ENCODE data around the gene PAMR1. TPM values are rescaled to one million over a fixed set of nuclear protein-coding genes. Genes with fewer than 3 reads are reported as not detected.

The PAMR1 gene
- polyA plus RNA-seq, 4 donors, result 1.4 to 4.9 (median 4.6) TPM; not detected in 1

DNA sequence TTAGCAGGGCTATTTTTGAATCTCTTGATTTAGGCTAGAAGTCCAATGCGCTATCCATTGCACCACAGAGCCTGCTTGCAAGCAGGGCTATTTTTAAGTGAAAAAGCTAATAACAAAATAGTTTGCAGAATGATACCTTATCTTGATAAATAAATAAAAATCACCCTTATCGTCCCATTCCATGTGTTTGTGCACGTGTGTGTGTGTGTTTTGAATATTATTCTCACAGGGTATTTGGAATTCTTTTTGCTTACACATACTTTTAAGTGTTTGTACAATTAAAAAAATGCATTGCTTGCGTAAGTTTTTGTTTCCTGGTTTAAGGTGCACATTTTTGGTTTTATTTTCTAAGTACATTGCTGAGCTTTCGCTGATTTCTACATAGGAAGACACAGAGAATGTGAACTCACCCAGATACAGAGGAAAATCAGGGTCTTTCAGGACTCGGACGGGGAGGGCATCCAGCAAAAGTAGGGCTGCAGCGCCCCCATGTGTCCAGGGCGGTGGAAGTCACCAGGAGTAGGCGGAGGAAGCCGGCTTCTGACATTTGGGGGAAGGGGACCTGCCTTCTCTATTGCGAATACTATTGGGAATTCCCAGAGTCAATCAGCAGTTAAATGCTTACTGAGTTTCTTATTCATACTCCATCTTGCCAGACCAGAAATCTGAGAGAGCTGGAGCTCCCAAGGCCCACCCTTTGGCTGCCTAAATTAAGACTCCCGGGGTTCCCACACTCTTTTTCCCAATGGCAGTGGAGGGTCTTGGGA lies 133.3 kb downstream of the PAMR1 start:
- no peaks in the 10 kb centered on the region for H3K36me3 ChIP-seq (ENCODE audit: control insufficient read depth in 3 of 3, insufficient read depth in 2 of 3, low read depth in 1 of 3, low read length in 3 of 3)
- FAIRE-seq (no peak), DNase-seq (peak; percentile 63 to 72)
- H3K9me3 ChIP-seq (ENCODE audit: control insufficient read depth in 2 of 2, insufficient read depth in 1 of 2, low read depth in 1 of 2, low read length in 1 of 2), result no peaks in the 10 kb centered on the region
- no peak overlapping the region for H3K4me3 ChIP-seq (ENCODE audit: low read depth in 1 of 3, low read length in 3 of 3)
- peaks cover 0 to 4% (median 0%) of the 10 kb centered on the region in 3 donors for H3K27me3 ChIP-seq (ENCODE audit: control insufficient read depth in 3 of 3, insufficient read depth in 3 of 3, low read length in 3 of 3)
- no peaks in the 10 kb centered on the region for H3K4me1 ChIP-seq (ENCODE audit: control insufficient read depth in 3 of 3, insufficient read depth in 2 of 3, low read depth in 1 of 3, low read length in 2 of 3)
- no peak overlapping the region for H3K27ac ChIP-seq (ENCODE audit: low read depth in 1 of 3, low read length in 2 of 3)
- 16 to 22% (median 18%) methylated on average over 13 of the region's 13 CpGs for WGBS, 3 donors

DNA sequence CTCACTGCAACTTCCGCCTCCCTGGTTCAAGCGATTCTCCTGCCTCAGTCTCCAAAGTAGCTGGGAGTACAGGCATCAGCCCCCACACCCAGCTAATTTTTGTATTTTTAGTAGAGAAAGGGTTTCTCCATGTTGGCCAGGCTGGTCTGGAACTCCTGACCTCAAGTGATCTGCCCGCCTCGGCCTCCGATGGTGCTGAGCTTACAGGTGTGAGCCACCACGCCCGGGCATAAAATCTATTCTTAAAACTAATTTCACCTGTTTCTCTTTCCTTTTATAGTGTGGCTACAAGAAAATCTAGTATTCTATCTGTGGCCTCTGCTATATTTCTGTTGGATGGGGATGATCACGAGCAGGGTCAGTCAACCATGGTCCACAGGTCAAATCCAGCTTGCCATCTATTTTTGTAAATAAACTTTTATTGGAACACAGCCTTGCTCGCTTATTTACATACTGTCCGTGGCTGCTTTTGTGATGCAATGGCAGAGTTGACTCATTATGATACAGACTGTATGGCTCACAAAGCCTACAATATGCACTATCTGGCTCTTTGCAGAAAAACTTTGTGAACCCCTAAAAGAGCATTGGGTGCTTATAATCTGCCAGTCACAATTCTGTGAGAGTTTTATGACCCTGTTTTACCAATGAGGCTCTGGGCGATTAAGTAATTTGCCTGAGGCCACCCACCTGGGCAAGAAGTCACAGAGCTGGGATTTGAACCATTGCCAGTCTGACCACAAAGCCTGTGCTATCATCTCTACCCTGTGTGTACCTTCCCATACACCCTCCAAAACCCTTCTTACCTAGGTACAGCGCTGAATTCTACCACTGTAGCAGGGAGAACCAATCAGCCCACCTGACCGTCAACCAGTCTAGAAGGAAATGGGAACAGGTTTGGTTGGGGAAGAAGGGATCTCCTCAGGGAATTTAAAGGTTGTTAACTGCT lies 134.4 kb downstream of the PAMR1 start:
- DNase-seq (peak; percentile 4 to 47), FAIRE-seq (no peak)
- H3K27me3 ChIP-seq (ENCODE audit: control insufficient read depth in 3 of 3, insufficient read depth in 3 of 3, low read length in 3 of 3), result peaks cover 0 to 4% (median 0%) of the 10 kb centered on the region in 3 donors
- H3K4me1 ChIP-seq (ENCODE audit: control insufficient read depth in 3 of 3, insufficient read depth in 2 of 3, low read depth in 1 of 3, low read length in 2 of 3), result no peaks in the 10 kb centered on the region
- H3K4me3 ChIP-seq (ENCODE audit: low read depth in 1 of 3, low read length in 3 of 3), result no peak overlapping the region
- no peaks in the 10 kb centered on the region for H3K36me3 ChIP-seq (ENCODE audit: control insufficient read depth in 3 of 3, insufficient read depth in 2 of 3, low read depth in 1 of 3, low read length in 3 of 3)
- no peaks in the 10 kb centered on the region for H3K9me3 ChIP-seq (ENCODE audit: control insufficient read depth in 2 of 2, insufficient read depth in 1 of 2, low read depth in 1 of 2, low read length in 1 of 2)
- H3K27ac ChIP-seq (ENCODE audit: low read depth in 1 of 3, low read length in 2 of 3), result no peak overlapping the region
- WGBS, 3 donors, result 33 to 58% (median 38%) methylated on average over 13 of the region's 13 CpGs

DNA sequence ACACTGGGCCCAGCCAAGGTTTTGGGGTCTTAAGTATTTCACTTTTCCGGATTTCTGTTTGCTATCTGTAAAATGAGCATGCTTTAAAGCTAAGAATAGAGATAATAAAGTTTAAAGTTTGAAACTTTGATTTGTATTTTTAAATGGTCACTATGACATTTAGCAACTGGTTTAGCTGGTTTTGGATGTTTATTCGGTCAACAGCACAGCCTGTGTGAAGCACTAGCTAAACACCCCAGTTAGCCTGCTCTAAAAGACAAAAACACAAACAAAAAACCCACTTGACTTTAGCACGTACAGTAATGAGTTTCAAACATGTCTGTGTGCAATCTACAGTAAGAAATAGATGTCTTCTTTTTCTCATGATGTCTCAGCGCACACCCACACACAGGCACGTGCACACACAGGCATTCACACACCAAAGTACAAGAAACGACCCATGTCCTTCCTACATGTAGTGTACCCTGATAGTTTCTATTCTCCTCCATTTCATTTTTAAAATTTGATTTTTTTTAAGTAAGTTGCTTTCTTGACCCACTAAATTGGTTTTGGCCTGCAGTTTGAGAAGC lies 135.4 kb downstream of the PAMR1 start:
- no peaks in the 10 kb centered on the region for H3K9me3 ChIP-seq (ENCODE audit: control insufficient read depth in 2 of 2, insufficient read depth in 1 of 2, low read depth in 1 of 2, low read length in 1 of 2)
- 32 to 56% (median 35%) methylated on average over 6 of the region's 6 CpGs for WGBS, 3 donors

DNA sequence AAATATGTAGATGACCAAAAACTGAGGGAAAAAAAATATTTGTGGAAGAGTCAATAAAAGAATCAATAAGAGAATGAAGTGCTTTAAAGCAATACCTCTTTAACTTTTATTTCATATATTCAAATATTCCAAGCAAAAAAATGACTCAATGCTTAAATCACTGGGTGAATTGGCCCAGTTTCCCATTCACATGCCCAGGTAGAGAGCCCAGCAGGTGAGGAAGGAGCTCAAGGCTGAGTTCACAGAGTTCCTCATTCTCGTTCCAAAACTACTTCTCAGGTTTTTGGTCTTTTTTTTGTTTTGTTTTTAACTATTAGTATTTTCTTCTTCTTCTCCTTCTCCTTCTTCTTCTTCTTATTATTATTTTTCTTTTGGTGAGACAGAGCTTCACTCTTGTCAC lies 136.3 kb downstream of the PAMR1 start:
- 77 to 86% (median 82%) methylated on average over 1 of the region's 1 CpG for WGBS, 3 donors
- peaks cover 0 to 7% (median 0%) of the 10 kb centered on the region in 3 donors for H3K27me3 ChIP-seq (ENCODE audit: control insufficient read depth in 3 of 3, insufficient read depth in 3 of 3, low read length in 3 of 3)
- H3K27ac ChIP-seq (ENCODE audit: low read depth in 1 of 3, low read length in 2 of 3), result no peak overlapping the region
- DNase-seq, result no peak
- H3K9me3 ChIP-seq (ENCODE audit: control insufficient read depth in 2 of 2, insufficient read depth in 1 of 2, low read depth in 1 of 2, low read length in 1 of 2), result no peaks in the 10 kb centered on the region
- no peak overlapping the region for H3K4me3 ChIP-seq (ENCODE audit: low read depth in 1 of 3, low read length in 3 of 3)
- H3K4me1 ChIP-seq (ENCODE audit: control insufficient read depth in 3 of 3, insufficient read depth in 2 of 3, low read depth in 1 of 3, low read length in 2 of 3), result no peaks in the 10 kb centered on the region
- no peak for FAIRE-seq
- no peaks in the 10 kb centered on the region for H3K36me3 ChIP-seq (ENCODE audit: control insufficient read depth in 3 of 3, insufficient read depth in 2 of 3, low read depth in 1 of 3, low read length in 3 of 3)

More for the DNA sequence above, 135.4 kb downstream of the PAMR1 start:
- peaks cover 0 to 6% (median 0%) of the 10 kb centered on the region in 3 donors for H3K27me3 ChIP-seq (ENCODE audit: control insufficient read depth in 3 of 3, insufficient read depth in 3 of 3, low read length in 3 of 3)
- FAIRE-seq (no peak), DNase-seq (no peak)
- no peak overlapping the region for H3K4me3 ChIP-seq (ENCODE audit: low read depth in 1 of 3, low read length in 3 of 3)
- H3K4me1 ChIP-seq (ENCODE audit: control insufficient read depth in 3 of 3, insufficient read depth in 2 of 3, low read depth in 1 of 3, low read length in 2 of 3), result no peaks in the 10 kb centered on the region
- no peaks in the 10 kb centered on the region for H3K36me3 ChIP-seq (ENCODE audit: control insufficient read depth in 3 of 3, insufficient read depth in 2 of 3, low read depth in 1 of 3, low read length in 3 of 3)
- H3K27ac ChIP-seq (ENCODE audit: low read depth in 1 of 3, low read length in 2 of 3), result no peak overlapping the region

DNA sequence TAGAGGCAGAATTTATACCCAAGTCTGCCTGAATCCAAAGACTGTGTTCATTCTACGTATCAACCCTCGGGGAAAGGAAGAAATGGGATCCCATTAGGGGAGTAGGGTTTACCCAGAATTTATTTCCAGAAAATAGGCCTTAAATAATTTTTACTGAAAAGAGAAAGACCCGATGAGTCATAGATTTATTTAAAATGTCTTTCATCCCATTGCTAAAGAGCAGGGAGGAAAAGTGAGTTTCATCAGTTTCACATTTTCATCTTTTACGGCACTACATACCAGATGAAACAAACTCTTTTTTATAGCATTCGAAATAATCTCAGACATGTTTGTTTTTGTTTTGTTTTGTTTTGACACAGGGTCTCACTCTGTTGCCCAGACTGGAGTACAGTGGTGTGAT lies 137.4 kb downstream of the PAMR1 start:
- Histone ChIP-seq H3K9me3 (ENCODE audit: control insufficient read depth in 2 of 2, insufficient read depth in 1 of 2, low read depth in 1 of 2, low read length in 1 of 2) (no peaks in the 10 kb centered on the region), H3K27ac (ENCODE audit: low read depth in 1 of 3, low read length in 2 of 3) (no peak overlapping the region), H3K36me3 (ENCODE audit: control insufficient read depth in 3 of 3, insufficient read depth in 2 of 3, low read depth in 1 of 3, low read length in 3 of 3) (no peaks in the 10 kb centered on the region), H3K4me3 (ENCODE audit: low read depth in 1 of 3, low read length in 3 of 3) (no peak overlapping the region), H3K27me3 (ENCODE audit: control insufficient read depth in 3 of 3, insufficient read depth in 3 of 3, low read length in 3 of 3) (peaks cover 0 to 7% (median 0%) of the 10 kb centered on the region in 3 donors), H3K4me1 (ENCODE audit: control insufficient read depth in 3 of 3, insufficient read depth in 2 of 3, low read depth in 1 of 3, low read length in 2 of 3) (no peaks in the 10 kb centered on the region)
- DNase-seq (no peak), FAIRE-seq (no peak)
- WGBS, 3 donors, result 89 to 96% (median 93%) methylated on average over 5 of the region's 5 CpGs

DNA sequence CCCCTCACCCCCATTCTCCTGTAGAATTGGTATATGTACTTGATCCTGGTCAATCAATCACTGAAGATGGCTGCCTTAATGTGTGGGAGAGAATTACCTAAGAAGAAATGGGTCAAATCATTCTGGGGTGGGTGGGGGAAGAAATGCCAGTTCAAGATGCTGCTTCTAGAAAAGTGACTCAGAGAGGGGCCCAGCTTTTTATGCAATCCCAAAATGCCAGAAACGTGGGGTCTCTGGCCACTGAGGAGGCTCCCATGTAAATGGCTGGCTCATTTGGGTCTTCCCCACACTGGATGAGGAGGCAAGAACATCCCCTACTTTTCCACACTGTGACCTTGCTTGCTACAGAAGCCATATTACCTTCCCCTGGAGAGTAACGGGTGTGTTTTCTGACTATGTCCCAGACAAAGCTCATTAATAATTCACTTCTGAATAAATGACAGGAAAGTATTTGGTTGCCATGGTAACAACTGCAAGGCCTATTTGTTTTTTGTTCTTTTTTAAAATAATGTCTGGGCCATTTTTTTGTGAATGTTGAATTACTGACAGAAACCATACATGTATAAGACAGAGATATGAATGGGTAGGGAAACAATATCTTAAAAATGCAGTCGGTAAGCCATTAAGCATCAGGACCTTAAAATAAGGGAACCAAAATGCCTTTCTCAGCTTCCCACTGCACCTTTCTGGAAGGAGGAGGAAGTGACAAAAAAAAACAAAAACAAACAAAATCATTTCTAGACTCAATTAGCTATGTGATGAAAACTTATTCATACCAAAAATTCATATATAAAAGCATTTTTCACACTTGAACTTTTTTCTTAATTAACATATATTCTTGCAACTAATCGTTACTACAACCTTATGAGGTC lies 138.1 kb downstream of the PAMR1 start:
- Histone ChIP-seq H3K4me1 (ENCODE audit: control insufficient read depth in 3 of 3, insufficient read depth in 2 of 3, low read depth in 1 of 3, low read length in 2 of 3) (no peaks in the 10 kb centered on the region), H3K36me3 (ENCODE audit: control insufficient read depth in 3 of 3, insufficient read depth in 2 of 3, low read depth in 1 of 3, low read length in 3 of 3) (no peaks in the 10 kb centered on the region), H3K9me3 (ENCODE audit: control insufficient read depth in 2 of 2, insufficient read depth in 1 of 2, low read depth in 1 of 2, low read length in 1 of 2) (no peaks in the 10 kb centered on the region), H3K4me3 (ENCODE audit: low read depth in 1 of 3, low read length in 3 of 3) (no peak overlapping the region), H3K27me3 (ENCODE audit: control insufficient read depth in 3 of 3, insufficient read depth in 3 of 3, low read length in 3 of 3) (peaks cover 0 to 3% (median 0%) of the 10 kb centered on the region in 3 donors), H3K27ac (ENCODE audit: low read depth in 1 of 3, low read length in 2 of 3) (no peak overlapping the region)
- DNase-seq (no peak), FAIRE-seq (no peak)
- WGBS, 3 donors, result 47 to 63% (median 51%) methylated on average over 4 of the region's 4 CpGs

DNA sequence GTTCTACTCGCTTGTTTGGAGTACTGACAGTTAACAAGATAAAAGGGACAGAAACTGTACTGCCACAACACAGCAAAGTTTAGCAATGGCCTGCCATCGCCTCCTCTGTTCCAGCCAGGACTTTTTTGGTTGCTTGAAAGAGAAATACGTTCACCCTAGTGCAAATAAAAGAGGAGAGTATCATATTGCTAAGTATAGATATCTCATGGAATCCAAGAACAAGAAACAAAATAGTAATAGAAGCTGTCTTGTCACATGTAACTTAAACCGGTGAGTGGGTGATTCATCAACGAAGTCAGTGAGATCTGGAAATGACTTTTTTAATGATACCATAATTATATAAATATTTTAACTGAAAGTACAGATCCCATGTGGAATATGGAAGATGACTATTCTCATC lies 141.5 kb downstream of the PAMR1 start:
- H3K27me3 ChIP-seq (ENCODE audit: control insufficient read depth in 3 of 3, insufficient read depth in 3 of 3, low read length in 3 of 3), result peaks cover 0 to 3% (median 0%) of the 10 kb centered on the region in 3 donors
- H3K36me3 ChIP-seq (ENCODE audit: control insufficient read depth in 3 of 3, insufficient read depth in 2 of 3, low read depth in 1 of 3, low read length in 3 of 3), result no peaks in the 10 kb centered on the region
- H3K9me3 ChIP-seq (ENCODE audit: control insufficient read depth in 2 of 2, insufficient read depth in 1 of 2, low read depth in 1 of 2, low read length in 1 of 2), result no peaks in the 10 kb centered on the region
- 79 to 88% (median 85%) methylated on average over 5 of the region's 5 CpGs for WGBS, 3 donors
- H3K4me1 ChIP-seq (ENCODE audit: control insufficient read depth in 3 of 3, insufficient read depth in 2 of 3, low read depth in 1 of 3, low read length in 2 of 3), result no peaks in the 10 kb centered on the region
- FAIRE-seq (no peak), DNase-seq (no peak)
- no peak overlapping the region for H3K4me3 ChIP-seq (ENCODE audit: low read depth in 1 of 3, low read length in 3 of 3)
- no peak overlapping the region for H3K27ac ChIP-seq (ENCODE audit: low read depth in 1 of 3, low read length in 2 of 3)
